Occipital lobe (tissue), 2 donors: ENCODE data around the gene SINHCAF. TPM values are rescaled to one million over a fixed set of nuclear protein-coding genes. Genes with fewer than 3 reads are reported as not detected.
"Not testable (repeated sequence)": the region's sequence is repeated elsewhere in the genome, so short reads cannot be mapped to it uniquely, and the experiment has no call there.

Experiments
- DNase-seq: peaks from one replicate; lab custom pipeline; 2025; lab: John Stamatoyannopoulos, UW
- total RNA-seq: library from RNA; depleted of rRNA; stranded (reverse); fragments of >200 nt; gene quantifications from one replicate; pipeline ENCODE4 v1.2.3, GENCODE V29; 2014

The SINHCAF gene, protein sequence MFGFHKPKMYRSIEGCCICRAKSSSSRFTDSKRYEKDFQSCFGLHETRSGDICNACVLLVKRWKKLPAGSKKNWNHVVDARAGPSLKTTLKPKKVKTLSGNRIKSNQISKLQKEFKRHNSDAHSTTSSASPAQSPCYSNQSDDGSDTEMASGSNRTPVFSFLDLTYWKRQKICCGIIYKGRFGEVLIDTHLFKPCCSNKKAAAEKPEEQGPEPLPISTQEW
- 19.3 TPM for total RNA-seq

DNA sequence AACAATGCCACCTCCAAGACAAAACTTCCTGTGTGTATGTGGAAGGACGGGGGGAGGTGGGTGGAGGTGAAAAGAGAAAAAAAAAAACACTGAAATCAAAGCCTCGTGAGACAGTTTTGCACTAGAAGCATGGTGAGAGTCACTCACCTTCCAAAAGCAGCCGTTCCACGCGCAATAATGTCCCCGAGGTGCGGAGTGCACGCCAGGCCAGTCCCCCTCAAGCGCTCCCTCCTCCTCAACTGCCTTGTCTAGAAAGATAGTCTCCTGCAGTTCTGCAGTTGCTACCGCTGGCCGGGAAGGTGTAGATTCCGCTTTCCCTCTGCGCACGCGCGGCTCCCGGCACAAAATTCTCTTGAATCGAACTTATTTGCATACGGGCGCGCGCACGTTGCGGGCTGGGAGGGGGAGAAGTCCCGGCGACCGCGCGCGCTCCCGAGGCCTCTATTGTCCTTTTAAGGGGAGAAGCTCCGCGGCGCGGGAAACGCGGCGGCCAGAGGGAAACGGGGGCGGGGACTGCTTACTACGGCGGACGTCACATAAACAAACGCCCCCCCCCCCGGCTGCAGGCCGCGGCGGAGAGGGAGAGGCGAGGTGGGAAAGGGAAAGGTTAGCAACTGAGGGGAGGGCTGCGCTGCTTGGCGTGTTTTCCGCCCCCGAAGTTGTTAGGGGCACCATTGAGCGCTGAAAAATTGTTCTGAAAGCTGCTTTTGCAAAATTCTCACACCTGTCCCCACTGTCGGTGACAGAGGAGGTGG, at the start of gene SINHCAF:
Gene SINHCAF, minus strand, starts transcription at position 274 of the 755 bp plus-strand sequence. CDS start 27,946 bp downstream, outside the sequence.
- peak; percentile 96 for DNase-seq

DNA sequence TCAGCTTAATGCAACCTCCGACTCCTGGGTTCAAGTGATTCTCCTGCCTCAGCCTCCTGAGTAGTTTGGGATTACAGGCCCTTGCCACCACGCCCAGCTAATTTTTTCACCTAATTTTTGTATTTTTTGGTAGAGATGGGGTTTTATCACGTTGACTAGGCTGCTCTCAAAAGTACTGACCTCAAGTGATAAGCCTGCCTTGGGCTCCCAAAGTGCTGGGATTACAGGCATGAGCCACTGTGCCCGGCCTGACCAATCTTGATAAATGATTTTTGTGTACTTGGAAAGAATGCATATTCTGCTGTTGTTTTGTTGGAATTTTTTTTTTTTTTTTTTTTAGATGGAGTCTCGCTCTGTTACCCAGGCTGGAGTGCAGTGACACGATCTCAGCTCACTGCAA, 49.5 kb upstream of the SINHCAF start:
- DNase-seq, result not testable (repeated sequence)

DNA sequence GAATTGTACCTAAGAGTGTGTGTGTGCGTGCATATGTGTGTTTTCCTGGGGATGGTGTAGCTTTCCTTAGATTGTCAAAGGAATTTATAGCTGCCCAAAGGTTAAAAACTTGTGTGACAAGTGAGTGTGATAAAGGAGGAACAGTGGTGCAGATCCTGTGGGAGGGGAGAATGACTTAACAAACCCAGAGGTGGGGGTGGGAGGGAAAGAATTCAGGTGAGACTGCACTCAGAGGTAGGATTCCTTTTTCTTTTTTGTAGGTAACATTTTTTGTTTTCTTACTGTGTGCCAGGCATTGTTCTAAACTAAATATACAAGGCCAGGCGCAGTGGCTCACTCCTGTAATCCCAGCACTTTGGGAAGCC, 45.3 kb upstream of the SINHCAF start:
- DNase-seq, result no peak

DNA sequence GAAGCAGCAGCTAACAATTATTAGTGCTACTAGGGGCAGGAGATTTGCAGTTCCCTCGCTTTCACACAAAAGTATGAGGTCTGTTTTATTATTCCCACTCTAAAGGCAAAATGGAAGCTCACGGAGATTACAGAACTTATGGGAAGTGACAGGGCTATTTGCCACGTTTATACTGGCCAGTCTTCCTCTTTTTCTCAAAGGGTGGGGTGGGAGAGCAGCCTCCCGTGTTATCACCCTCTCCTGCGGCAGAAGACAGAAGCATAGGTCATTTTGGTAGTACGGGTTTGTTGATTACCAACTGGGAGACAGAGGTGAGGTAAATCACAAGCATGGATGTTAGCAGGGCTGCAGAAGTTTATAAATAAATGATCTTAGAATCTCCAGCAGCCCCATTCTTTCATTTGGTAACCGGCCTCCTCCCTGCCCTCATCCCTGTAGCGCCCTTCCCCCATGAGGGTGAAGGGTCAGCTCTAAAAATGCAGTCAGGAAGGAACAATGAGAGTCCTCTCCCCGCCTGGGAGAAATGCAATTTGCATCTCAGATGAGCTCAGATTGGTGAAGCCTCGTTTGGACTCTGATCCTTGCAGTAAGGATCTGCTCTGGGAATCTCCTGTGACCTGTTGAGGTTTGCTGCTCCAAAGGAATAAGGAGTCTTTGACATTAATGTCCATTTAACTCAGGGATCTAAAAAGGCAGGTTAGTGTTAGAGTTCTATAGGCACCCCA, 44.7 kb upstream of the SINHCAF start:
- no peak for DNase-seq

DNA sequence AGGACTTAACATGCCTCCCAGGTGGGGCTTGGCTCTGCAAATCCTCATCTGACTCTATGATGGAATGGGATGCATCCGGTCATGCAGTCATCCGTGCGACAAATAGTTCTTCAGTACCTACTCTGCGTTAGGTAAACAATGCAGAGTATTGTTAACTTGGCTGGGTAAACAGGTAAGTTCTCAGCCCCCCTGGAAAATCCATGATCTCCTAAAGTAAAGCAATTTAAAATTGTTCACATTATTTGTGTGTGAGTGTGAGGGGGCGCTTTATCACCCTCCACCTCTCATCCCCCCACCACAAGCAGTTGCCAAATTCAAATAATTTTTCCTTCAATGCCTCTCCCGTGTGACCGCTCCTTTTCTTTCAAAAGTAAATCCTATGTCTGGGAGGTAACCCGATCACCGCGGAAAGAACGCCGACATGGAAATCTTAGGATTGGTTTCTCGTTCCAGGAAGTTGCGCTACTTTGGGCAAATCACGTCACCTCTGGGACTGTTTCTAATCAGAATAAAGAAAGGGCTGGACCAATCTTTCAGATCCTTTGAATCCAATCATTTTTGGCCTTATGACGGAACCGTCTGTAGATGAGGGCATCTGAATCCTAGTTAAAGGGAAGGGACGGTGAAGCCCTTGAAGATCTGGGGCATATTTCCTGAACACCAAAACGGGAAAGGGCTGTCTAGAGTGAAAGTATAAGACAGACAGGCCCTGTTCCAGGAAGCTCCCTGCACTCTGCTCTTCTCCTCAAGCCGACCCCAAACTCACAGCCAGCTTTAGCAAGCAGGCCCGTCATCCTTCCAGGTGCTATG, 44.0 kb upstream of the SINHCAF start:
- DNase-seq, result no peak

DNA sequence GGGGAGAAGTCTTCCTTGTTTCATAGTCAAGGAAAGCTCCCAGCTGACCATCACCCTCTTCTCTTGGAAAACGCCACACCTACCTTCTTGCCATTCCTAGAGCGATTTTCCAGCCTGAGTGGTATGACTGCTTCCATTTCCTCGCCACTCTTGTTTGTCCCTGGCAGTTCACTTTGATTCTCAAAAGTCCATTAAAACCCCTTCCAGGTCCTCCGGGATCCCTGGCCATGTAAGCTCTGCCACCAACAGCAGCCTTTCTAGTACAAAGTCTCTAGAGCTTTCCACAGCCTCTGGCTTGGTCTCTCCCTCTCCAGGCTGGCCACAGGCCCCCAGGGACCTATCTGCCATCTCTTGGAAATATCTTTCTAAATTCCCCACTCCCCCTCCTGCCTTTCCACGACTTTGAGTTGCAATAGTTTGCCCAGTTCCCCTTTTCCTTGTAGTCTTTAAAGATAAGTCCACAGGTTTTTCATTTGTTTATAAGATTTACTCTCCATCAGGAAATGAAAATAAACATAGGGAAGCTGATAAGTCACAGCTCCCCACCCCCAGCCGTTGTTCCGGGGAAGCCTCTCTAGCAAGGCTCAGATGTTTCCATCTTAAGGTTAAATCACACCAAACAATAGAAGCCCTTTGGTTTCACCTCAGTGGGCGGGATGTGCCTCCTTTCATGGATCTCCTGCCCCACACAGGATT, 42.9 kb upstream of the SINHCAF start:
- no peak for DNase-seq

DNA sequence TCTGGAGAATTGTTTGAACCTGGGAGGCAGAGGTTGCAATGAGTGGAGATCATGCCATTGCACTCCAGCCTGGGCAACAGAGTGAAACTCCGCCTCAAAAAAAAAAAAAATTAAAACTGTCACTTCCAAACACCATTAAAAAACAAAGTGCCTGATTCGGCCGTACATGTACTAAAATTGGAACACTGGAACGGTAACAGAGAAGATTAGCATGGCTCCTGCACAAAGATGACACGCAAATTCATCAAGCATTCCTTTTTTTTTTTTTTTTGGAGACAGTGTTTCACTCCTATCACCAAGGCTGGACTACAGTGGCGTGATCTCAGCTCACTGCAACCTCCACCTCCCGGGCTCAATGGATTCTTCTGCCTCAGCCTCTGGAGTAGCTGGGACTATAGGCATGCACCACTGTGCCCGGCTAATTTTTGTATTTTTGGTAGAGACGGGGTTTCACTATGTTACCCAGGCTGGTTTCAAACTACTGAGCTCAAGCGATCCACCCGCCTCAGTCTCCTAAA, 40.2 kb upstream of the SINHCAF start:
- DNase-seq, result no peak

DNA sequence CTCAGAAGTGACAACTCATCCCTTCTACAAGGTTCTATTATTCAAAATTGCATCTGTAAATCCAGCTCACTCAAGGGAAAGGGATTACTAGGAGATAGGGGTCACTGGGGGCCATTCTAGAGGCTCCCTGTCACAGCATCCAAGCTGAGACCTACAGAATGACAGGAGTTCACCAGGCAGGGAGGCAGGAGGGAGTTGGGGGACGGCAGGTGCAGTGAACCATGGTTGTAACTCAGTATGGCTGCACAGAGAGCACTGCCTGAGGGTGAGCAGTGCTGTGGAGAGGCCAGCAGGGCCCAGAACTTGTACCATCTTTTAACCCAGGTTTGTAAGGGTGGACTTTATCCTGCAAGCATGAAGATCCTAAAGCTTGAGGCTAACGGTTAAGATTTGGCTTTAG, 37.9 kb upstream of the SINHCAF start:
- no peak for DNase-seq

DNA sequence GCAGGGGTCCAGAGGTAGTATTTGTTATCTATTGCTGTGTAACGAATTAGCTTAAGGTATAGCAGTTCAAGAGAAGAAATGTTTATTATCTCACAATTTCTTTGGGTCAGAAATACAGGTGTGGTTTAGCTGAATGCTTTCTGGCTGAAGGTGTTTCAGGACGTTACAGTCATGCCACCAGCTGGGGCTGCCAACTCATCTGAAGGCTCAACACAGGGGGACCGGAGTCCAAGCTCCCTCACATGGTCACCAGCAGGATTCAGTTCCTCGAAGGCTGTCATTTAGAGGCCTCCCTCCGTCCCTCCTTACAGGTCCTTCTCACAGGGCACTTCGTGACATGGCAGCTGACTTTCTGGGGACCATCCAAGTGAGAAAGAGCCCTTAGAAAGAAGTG, 37.5 kb upstream of the SINHCAF start:
- no peak for DNase-seq

DNA sequence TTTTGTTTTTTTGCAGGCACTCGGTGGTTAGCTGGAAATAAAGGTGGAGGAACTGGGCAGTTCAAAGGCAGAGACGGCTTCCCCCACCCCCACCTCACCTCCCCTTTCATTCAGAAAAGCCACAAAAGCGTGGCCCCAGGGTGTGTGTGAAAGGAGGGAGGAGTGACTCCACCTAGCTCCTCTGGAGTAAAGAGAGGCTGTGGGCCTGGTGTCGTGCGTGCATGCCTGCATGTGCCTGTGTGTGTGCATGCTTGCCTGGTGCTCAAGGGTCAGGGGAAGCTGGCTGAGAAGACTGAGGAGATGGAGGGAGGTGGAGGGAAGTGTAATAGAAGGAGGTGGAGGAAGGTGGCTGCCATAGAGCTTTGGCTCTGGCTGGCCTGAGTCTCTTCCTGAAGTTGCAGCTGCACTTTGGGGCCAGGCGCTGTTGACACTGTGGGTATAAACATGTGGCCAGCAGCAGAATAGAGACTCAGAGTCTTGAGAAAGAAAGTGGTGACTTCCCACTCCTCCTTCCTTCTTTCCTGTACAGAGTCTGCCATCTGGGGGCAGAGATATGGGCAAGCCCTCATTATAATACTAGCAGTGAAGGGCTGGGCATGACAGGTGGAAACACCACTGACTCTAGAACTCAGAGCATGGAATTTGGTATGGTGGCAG, 36.9 kb upstream of the SINHCAF start:
- DNase-seq, result no peak

DNA sequence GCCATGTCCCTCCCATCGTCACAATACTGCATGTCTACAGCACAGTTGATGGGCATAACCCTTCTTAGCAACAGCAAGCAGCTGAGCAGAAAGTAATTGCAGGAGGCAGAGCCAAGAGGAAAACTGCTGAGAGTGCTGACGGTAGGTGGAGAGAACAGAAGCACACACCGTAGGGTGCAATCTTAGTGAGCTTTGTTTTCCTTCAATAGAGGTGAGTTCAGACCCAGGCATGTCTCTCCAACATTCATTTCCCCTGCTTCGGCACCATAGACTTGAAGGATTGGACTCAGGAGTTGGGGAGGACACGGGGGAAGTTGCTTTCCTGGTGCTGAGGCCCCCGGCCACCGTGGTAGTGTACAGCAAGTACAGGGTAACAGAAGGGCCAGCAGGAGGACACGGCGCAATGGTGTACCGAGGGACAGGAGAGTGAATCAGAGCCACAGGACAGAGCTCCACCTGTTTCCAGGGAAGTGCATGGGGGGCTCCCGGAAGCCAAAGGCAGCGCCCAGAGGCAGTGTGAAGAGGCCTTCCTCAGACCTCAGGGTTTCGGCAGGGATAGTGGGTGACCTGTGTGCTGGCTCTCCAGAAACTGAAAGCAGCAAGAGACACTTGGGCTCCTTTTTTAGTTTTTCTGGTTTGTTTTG, 36.3 kb upstream of the SINHCAF start:
- DNase-seq, result no peak

DNA sequence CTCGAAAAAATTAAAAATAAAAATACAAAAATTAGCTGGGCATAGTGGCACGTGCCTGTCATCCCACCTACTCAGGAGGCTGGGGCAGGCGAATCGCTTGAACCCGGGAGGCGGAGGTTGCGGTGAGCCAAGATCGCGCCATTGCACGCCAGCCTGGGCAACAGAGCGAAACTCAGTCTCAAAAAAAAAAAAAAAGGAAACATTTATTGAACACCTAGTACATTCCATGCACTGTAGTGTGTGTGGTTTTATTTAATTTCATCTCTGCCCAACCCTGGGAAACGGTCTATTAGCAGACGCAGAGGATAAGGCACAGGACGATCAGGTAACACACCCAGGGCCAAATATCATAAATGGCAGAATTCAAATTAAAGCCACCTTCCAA, 35.8 kb upstream of the SINHCAF start:
- no peak for DNase-seq

DNA sequence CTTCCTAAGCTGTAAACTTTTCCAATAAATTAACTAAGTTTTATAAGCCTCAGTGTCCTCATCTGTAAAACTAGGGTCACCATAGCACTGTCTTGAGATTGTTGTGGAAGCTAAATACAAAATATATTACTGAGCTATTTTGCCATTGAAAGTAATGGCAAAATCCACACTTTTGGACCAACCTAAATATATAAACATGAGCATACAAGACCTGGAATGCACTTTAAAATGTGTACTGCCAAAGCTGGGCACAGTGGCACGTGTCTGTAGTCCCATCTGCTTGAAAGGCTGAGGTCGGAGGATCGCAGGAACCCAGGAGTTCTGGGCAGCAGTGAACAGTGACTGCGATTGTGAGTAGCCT, 29.8 kb upstream of the SINHCAF start:
- no peak for DNase-seq

DNA sequence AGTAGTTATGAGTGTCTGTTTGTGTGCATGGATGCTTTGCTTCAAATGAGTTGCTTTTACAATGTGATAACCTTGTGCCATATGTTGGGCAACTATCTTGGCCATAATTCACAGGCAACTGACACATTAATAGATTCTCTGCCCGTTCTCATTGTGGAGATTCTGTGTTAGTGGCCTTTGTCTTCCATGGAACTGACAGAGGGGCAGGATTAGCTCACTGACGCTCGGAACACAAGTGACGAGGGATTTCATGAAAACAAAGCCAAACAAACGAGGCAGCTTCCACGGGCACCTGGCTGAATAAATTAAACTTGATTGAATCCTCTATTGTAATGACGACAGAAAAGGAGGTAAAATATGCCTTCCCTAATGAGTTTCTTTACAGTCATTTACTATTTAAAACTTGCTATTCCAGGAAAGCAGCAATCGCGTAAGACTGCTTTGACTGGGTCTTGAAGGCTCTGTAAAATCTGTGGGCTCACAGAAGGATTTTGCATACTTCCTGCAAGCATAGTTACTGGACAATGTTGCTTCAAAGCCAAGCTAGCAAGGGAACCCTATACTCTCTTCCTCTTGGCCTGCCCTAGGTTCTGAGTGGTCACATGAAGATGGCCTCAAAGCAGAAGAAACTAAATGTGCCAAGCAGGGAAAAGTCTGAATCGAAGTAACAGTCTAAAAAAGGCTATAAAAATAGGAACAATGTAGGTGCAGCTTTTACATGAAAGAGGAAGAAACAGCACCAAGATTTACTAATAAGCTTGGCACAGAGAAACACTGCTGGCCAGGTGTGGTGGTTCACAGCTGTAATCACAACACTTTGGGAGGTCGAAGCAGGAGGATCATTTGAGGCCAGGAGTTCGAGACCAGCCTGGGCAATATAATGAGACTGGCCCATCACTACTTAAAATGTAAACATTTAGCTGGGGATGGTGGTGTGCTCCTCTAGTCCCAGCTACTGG, 28.1 kb upstream of the SINHCAF start:
- no peak for DNase-seq

DNA sequence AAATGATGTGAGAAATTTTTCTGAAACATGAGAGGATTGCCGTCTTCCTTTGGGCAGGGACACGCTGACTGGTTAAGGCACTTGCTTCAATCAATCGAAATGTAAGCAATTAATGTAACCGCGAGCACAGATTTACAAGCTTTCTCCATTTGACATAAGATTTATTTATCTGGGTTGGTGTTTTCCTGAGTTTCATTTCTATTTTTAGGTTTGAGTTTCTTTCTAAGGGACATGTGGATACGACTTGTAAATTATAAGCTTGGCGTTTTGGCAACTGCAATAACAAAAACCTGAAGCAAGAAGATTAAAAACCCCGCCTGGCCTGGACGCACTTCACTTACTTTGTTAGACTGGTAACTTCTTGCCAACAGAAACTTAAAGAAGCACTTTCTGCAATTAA, 20.3 kb upstream of the SINHCAF start:
- DNase-seq, result no peak

DNA sequence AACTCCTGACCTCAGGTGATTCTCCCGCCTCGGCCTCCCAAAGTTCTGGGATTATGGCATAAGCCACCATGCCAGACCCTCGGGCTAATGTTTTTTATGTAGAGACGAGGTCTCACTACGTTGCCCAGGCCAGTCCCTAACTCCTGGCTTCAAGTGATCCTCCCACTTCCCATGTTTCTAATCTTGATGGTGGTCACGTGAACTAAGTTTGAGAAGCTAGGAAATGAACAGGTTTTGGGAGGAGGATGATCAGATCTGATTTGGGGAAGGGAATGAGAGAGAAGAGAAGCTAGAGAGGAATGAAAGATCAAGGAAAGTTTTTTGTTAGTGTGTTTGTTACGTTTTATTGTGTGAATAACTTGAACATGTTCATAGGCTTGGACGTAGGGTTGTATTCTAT, 17.2 kb upstream of the SINHCAF start:
- DNase-seq, result no peak

DNA sequence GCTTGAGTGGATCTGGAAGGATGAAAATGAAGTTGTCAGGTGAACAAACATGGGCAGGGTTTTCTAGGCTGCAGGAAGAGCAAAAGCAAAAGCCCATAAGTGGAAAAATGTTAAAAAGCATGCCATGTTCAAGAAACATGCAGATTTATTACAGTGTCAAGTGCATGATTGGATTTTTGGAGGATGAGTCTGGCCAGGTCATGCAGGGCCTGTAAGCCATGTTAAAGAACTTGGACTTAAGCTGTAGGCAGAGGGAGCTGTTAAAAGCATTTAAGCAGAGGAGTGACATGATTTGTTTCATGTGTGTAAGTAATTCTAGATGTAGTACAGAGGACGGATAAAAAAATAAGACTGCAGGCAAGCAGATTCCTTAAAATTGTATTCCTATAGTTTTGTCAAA, 16.3 kb upstream of the SINHCAF start:
- DNase-seq, result no peak

DNA sequence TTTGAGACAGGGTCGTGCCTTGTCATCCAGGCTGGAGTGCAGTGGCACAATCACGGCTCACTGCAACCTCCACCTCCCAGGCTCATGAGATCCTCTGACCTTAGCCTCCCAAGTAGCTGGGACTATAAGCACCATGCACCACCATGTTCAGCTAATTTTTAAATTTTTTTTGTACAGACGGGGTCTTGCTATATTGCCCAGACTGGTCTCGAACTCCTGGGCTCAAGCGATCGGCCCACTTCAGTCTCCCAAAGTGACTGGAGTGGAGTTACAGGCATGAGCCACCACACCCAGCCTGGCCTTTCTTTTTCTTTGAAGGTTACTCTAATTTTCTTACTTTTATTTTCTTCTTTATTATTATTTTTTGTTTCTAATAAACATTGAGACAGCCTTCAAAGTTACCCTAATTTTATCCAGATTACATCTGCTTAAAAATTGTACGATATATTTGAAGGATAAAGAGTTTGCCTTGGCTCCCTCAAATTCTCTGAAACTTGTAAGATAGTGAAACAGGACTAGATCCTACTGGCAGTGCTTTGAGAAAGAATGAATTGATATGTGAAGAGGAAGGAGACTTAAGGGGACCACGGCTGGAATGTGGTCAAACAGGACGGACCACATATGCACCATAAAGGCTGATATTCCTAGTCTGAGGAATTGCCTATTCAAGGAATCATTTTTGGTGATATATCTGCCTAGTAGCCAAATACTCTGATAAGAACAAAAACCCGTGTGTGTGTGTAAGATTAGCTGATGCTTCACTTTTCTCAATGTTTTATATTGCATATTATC, 14.1 kb upstream of the SINHCAF start:
- DNase-seq, result no peak
